ENCODE results near the gene HTR1D.
A peak's percentile ranks its signal among the peaks of the same experiment; 100 is the strongest.

Gene HTR1D

GRCh38 chr1:23174426-23175110, 42.7 kb downstream of the HTR1D start:
- H3K9me2 ChIP-seq (replicated peaks; ENCODE audit: low read depth, low read length): no peaks in the 10 kb centered on the region
- peak overlapping the region; percentile 16 for H3K4me2 ChIP-seq (ENCODE audit: low read depth, low read length, poor library complexity, severe bottlenecking)
- peaks cover 24% of the 10 kb centered on the region for H3K4me1 ChIP-seq (ENCODE audit: insufficient read depth, low read length, poor library complexity, severe bottlenecking)
- no peaks in the 10 kb centered on the region for H3K27me3 ChIP-seq (ENCODE audit: insufficient read depth, low read length, poor library complexity, severe bottlenecking)
- no peaks in the 10 kb centered on the region for H3K9me3 ChIP-seq (ENCODE audit: insufficient read depth, low read depth, low read length)
- peak overlapping the region; percentile 66 for H2AFZ ChIP-seq (ENCODE audit: low read length)
- H4K20me1 ChIP-seq (ENCODE audit: insufficient read depth, low read length, poor library complexity, severe bottlenecking): no peaks in the 10 kb centered on the region
- no peaks in the 10 kb centered on the region for H3F3A ChIP-seq (ENCODE audit: low read depth)
- no peak overlapping the region for H3K9ac ChIP-seq (ENCODE audit: low read depth, low read length, poor library complexity, severe bottlenecking)
- no peak overlapping the region for H3K4me3 ChIP-seq (ENCODE audit: low read length, poor library complexity, severe bottlenecking)
- TF ChIP-seq, protein P1, sequence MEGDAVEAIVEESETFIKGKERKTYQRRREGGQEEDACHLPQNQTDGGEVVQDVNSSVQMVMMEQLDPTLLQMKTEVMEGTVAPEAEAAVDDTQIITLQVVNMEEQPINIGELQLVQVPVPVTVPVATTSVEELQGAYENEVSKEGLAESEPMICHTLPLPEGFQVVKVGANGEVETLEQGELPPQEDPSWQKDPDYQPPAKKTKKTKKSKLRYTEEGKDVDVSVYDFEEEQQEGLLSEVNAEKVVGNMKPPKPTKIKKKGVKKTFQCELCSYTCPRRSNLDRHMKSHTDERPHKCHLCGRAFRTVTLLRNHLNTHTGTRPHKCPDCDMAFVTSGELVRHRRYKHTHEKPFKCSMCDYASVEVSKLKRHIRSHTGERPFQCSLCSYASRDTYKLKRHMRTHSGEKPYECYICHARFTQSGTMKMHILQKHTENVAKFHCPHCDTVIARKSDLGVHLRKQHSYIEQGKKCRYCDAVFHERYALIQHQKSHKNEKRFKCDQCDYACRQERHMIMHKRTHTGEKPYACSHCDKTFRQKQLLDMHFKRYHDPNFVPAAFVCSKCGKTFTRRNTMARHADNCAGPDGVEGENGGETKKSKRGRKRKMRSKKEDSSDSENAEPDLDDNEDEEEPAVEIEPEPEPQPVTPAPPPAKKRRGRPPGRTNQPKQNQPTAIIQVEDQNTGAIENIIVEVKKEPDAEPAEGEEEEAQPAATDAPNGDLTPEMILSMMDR (conservative IDR thresholded peaks at IDR 0.05; ENCODE audit: low read length): no peak
- TF ChIP-seq EZH2phosphoT487 (IDR thresholded peaks at IDR 0.05; ENCODE audit: borderline replicate concordance): no peak
- no peaks in the 10 kb centered on the region for H3K36me3 ChIP-seq (ENCODE audit: insufficient read depth, low read length)
- H3K79me2 ChIP-seq (ENCODE audit: insufficient read depth, low read length): no peaks in the 10 kb centered on the region

GRCh38 chr1:23171181-23171755, 46.0 kb downstream of the HTR1D start:
- no peak for TF ChIP-seq EZH2phosphoT487 (IDR thresholded peaks at IDR 0.05; ENCODE audit: borderline replicate concordance)
- TF ChIP-seq, protein P1 (conservative IDR thresholded peaks at IDR 0.05; ENCODE audit: low read length): no peak
- Histone ChIP-seq H3F3A (ENCODE audit: low read depth) (no peaks in the 10 kb centered on the region), H3K4me2 (ENCODE audit: low read depth, low read length, poor library complexity, severe bottlenecking) (no peak overlapping the region)

DNA sequence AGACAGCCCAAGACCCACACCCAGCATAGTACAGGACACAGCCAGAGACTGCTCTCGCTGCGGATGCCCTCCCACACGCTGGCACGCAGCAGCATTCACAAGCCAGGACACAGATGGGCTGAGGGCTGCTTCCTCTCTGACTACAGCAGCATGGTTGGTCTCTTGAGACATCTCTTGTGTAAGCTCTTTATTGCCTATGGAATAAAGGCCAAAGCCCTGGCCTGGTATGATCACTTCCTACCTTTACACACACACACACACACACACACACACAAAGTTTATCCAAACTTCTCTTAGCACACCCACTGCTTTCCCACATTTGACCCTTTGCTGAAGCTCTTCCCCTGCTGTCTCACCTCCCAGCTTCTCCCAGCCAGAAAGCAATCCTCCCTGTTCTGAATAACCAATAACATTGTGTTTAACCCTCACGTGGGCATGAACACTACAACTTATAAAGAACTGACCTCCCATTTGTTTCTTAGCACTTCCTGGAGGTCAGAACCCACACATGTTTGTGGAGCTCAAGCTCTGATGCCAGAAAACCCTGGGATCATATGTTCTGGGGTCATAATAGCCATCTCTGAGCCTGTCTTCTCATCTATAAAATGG, 47.5 kb downstream of the HTR1D start:
- Histone ChIP-seq H3K9me2 (replicated peaks; ENCODE audit: low read depth, low read length) (no peaks in the 10 kb centered on the region), H3K4me1 (ENCODE audit: insufficient read depth, low read length, poor library complexity, severe bottlenecking) (peaks cover 45% of the 10 kb centered on the region), H3K79me2 (ENCODE audit: insufficient read depth, low read length) (peaks cover 34% of the 10 kb centered on the region), H3K4me3 (ENCODE audit: low read length, poor library complexity, severe bottlenecking) (peak overlapping the region; percentile 20), H3K27me3 (ENCODE audit: insufficient read depth, low read length, poor library complexity, severe bottlenecking) (no peaks in the 10 kb centered on the region), H4K20me1 (ENCODE audit: insufficient read depth, low read length, poor library complexity, severe bottlenecking) (peaks cover 32% of the 10 kb centered on the region), H3K9me3 (ENCODE audit: insufficient read depth, low read depth, low read length) (no peaks in the 10 kb centered on the region), H2AFZ (ENCODE audit: low read length) (peak overlapping the region; percentile 85), H3K4me2 (ENCODE audit: low read depth, low read length, poor library complexity, severe bottlenecking) (peak overlapping the region; percentile 41), H3K36me3 (ENCODE audit: insufficient read depth, low read length) (no peaks in the 10 kb centered on the region), H3K9ac (ENCODE audit: low read depth, low read length, poor library complexity, severe bottlenecking) (no peak overlapping the region), H3F3A (ENCODE audit: low read depth) (no peaks in the 10 kb centered on the region)
- TF ChIP-seq EZH2phosphoT487 (IDR thresholded peaks at IDR 0.05; ENCODE audit: borderline replicate concordance): no peak
- TF ChIP-seq, protein P1 (conservative IDR thresholded peaks at IDR 0.05; ENCODE audit: low read length): no peak

More at GRCh38 chr1:23171181-23171755, 46.0 kb downstream of the HTR1D start:
- Histone ChIP-seq H3K9ac (ENCODE audit: low read depth, low read length, poor library complexity, severe bottlenecking) (no peak overlapping the region), H2AFZ (ENCODE audit: low read length) (no peak overlapping the region; the same call in 1 of the 2 replicates), H3K9me2 (replicated peaks; ENCODE audit: low read depth, low read length) (no peaks in the 10 kb centered on the region), H3K9me3 (ENCODE audit: insufficient read depth, low read depth, low read length) (no peaks in the 10 kb centered on the region), H3K36me3 (ENCODE audit: insufficient read depth, low read length) (no peaks in the 10 kb centered on the region), H3K79me2 (ENCODE audit: insufficient read depth, low read length) (peaks cover 19% of the 10 kb centered on the region), H3K4me3 (ENCODE audit: low read length, poor library complexity, severe bottlenecking) (no peak overlapping the region), H4K20me1 (ENCODE audit: insufficient read depth, low read length, poor library complexity, severe bottlenecking) (peaks cover 18% of the 10 kb centered on the region), H3K4me1 (ENCODE audit: insufficient read depth, low read length, poor library complexity, severe bottlenecking) (peaks cover 31% of the 10 kb centered on the region), H3K27me3 (ENCODE audit: insufficient read depth, low read length, poor library complexity, severe bottlenecking) (no peaks in the 10 kb centered on the region)

Data from Loucy (cell line).